T-helper 22 cell (primary cell): ENCODE results near the gene UGT1A10.
"Not testable (repeated sequence)": the region's sequence is repeated elsewhere in the genome, so short reads cannot be mapped to it uniquely, and the experiment has no call there.

Experiments
- DNase-seq: peaks from one replicate; pipeline ENCODE4 v3.0.0-alpha.2; 2020; ENCODE audit warnings: low read depth

Gene UGT1A10

DNA sequence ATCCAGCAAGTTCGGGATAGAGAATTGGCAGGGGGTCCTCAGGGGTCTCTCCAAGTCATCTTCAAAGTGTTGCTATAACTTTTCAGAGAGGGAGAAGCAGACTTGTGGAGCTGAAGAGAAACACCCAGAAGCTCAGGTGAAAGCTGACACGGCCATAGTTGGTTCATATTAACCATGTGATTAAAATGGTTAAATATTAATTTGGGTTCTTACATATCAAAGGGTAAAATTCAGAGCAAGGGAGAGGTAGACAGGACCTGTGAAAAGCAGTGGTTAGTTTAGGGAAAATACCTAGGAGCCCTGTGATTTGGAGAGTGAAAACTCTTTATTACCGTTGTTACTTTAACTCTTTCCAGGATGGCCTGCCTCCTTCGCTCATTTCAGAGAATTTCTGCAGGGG is 56.4 kb downstream of the UGT1A10 start, which contains the start of gene UGT1A6:
Gene UGT1A6 (plus strand): TSS at position 243 of the 400 bp plus-strand sequence. CDS start 115 bp downstream, at position 358.
- DNase-seq = no peak

DNA sequence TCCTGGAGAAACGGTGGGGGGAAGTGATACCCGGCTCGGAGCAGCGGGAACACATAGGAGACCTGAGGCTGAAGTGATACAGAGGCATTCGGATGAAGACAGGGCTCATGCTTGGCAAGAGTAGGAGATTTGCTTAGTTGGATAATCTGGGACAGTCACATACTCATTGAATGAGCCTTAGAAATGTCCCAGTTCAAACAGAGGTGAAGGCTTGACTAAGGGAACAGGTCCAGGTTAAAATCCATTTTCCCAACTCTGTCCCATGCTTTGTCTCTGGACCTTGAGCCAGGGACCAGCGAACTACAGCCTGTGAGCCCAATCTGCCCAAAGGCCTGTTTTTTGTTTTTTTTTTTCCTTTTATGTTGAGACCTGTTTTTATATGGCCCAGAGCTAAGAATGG is 57.7 kb downstream of the UGT1A10 start:
- DNase-seq = no peak

DNA sequence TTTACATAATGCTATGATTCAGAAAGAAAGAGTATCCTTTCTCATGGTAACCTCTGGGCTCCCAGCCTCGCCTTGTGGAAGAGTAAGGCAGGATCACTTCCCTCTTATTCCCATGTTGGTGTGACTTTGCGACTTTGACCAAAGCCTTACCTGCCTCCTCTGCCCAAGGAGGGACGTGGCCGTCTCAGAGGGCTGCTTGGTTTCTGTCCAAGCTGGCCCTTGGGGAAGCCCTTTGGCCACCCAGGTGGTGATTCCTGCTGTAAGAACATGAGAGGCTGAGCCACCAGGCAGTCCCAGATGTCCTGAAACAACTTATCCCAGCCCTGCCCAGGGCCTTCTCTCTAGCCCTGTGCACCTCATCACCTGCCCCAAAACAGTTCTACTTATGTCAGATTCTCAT is 62.5 kb downstream of the UGT1A10 start:
- DNase-seq = no peak

DNA sequence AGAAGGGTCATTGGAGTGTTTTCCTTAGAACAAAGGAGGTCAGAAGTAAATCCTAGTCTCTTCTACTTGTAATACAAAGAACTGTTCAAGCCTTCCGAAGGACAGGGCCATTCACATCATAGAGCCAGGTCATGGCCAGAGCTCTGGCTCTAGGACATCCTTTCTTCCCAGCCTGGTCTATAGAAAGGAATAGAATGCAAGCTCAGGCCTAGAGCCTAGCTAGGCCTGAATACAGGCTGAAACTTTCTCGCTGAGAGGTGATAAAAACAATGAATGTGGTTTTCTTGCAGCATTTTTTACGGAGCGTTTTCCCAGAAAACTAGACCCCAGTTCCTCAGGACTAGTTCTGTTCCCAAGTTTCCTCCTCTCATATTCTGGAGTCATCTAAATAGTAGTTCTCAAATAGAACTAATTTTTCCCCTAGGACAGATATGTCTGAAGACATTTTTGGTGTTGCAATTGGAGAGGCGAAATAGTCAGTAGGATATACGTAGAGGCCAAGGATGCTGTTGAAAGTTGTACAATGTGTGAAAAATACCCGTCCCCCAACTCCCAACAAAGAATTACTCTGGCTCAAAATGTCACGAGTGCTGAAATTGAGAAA is 63.3 kb downstream of the UGT1A10 start:
- no peak for DNase-seq

DNA sequence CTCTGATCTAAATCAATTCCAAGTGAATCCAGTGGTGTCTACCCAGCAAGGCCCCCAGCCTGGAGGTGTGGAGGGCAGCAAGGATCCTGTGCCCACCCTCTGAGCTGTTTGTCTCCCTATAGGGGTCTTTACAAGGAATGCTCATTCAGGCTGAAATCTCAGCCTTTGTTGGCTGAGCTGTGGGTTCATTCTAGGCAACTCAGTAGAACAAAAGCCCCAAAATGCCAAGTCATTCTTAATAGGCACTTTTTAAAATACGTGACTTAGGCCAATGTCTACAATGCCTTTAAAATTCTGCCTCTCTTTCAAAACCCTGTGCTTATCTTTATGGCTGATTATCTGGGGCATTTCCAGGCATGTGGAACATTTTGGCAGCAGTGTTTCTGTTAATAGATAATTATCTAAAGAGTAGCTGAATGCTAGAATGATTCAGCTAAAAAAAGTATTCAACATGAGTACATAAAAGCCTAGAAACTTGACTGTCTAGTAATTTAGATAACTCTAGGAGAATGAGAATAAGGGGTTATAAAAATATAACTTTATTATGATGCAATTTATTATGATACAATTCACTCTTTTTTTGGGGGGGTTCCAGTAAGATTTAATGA is 63.9 kb downstream of the UGT1A10 start:
- no peak for DNase-seq

DNA sequence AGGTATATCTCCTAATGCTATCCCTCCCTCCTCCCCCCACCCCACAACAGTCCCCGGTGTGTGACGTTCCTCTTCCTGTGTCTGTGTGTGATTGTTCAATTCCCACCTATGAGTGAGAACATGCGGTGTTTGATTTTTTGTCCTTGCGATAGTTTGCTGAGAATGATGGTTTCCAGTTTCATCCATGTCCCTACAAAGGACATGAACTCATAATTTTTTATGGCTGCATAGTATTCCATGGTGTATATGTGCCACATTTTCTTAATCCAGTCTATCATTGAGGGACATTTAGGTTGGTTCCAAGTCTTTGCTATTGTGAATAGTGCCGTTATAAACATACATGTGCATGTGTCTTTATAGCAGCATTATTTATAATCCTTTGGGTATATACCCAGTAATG is 64.6 kb downstream of the UGT1A10 start:
- DNase-seq = not testable (repeated sequence)

DNA sequence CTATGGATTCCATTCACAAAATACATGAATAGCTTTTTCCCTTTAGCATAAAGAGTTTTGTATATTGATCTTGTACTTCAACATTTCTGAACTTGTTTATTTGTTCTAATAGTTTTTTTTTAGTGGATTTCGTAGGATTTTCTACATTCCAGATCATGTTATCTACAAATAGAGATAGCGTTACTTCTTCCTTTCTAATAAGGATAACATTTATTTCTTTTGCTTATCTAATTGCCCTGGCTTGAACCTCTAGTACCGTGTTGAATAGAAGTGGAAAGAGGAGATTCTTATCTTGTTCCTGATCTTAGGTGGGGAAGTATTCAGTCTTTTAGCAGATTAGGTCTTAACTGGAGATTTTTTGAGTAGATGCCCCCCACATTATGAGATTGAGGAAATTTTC is 66.0 kb downstream of the UGT1A10 start:
- no peak for DNase-seq

DNA sequence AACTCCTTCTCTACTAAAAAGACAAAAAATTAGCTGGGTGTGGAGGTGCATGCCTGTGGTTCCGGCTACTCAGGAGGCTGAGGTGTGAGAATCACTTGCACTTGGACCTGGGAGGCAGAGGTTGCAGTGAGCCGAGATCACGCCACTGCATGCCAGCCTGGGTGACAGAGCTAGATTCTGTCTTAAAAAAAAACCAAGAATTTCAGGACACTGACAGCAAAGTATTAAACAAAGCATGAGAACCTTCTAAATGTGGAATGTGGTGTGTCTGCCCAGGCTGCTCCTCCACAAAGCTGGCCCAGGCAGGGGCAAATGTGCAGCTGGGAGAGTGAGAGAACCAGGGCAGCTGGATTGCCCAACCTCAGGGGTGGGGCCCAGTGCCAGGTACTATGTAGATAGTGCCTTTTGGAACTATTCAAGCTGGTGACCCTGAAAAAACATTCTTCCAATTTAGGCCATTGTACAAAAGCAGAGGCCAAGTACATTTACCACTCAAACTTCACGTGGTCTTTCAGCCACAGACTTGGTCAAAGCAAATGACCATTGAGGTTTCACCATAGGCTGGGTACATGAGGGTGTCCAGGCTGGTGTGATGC is 69.8 kb downstream of the UGT1A10 start:
- DNase-seq = no peak

DNA sequence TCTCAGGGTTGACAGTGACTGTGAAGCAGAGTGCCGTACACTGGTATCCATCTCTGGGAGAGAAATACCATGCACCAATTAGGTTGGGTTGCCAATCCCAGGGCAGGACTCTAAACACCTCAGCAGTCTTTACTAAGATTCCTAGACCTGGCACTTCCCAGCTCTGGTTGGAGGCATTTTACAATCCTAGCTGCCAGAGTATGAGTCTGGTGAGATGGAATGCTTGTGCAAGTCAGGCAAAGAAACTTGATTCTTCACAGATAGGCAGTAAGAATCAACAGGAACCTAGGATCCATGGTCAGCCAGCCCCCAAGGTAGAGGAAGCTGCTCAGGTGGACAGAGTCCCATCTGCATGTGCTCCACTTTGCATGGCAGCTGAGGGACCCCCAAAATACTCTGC is 70.5 kb downstream of the UGT1A10 start:
- no peak for DNase-seq

DNA sequence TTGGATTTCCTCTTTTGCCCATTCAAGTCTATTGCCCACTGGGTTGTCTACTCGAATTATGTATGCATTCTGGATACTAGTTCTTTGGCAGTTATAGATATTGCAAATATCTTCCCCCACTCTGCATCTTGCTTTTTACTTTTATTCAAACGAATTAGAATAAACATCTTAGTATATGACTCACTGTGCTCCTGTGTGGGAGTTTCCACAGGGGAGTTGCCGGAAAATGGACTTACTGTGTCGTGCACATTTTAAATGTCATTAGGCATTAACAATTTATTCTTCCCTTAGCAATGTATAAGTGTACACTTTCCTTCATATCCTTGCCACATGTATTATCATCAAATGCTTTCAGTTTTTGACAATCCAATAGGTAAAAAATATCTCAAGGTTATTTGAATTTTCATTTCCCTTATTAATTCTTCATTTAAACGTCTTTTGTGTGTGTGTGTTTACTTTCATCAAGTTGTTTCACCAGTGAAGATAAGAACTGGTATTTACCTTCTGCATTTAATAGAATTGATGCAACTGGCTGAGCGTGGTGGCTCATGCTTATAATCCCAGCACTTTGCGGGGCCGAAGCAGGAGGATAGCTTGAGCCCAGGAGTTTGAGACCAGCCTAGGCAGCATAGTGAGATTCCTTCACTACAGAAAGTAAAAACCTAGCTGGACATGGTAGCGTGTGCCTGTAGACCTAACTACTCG is 71.8 kb downstream of the UGT1A10 start:
- DNase-seq = no peak

DNA sequence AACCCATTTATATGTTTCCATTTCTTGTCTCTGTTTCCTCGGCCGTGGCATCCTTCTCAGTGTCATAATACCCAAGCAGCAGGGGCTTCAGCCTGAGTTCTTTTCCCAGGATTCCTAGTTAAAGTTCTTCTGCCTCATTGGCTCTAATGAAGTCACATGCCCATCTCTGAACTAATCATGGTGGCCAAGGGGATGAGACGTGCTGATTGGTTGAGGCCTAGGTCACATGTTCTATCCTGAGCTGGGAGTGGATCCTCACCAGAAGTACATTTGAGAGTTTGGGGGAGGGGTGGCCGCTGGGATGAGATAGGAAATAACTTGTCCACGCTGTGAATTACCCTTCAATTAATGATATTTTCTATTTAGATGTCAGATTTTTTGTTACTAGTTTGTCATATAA is 72.7 kb downstream of the UGT1A10 start:
- DNase-seq = no peak

DNA sequence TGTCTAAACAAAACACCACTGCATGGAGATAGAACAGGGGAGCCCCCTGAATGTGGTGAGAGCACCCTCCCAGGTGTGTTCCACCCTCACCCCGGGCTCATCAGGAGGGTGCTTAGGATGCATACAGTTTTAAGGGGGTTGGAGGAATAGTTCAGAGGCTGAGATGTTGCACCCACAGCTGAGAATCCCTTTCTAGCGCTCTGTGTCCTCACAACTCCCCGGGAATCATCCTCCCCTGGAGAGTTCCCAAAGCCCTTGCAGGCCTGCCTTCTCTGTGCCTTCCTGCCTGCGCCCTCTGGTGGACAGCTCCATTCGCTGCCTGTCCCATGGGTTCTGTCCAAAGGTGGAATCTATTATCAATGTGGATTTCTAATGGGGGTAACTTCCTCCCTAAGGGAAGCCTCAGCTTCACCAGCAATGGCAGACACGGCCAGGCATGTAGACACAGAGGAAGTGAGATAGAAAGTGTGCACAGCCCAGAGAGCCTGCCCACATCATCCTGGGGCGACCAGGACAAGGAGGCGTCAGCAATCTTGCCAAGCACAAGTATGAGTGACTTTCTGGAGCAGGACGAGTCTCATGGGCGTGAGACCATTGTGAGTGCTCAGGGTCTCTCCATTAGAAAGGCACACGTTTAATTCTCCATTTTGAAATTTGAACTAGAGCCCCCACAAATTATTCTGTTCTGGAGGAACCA is 75.2 kb downstream of the UGT1A10 start:
- DNase-seq = peak; percentile 7

DNA sequence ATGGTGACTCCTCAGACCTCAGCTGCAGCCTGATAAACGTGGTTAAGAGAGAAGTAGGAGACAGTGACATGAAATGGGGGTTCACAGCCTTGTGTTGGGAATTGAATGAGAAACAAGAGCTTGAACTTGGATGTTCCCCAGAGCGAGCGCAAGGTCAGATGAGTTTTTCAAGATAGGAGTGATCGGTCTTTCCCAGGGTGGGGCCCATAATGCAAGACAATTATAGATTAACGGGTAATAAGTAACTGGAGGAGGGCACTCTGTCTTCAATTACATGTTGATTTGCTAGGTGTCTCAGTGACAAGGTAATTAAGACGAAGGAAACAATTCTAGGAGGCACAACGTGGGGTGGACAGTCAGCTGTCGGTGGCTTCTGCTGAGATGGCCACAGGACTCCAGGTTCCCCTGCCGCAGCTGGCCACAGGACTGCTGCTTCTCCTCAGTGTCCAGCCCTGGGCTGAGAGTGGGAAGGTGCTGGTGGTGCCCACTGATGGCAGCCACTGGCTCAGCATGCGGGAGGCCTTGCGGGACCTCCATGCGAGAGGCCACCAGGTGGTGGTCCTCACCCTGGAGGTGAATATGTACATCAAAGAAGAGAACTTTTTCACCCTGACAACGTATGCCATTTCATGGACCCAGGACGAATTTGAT is 76.5 kb downstream of the UGT1A10 start, which contains the start of gene UGT1A5:
Gene UGT1A5 (plus strand): TSS at position 297 of the 651 bp plus-strand sequence. CDS start 85 bp downstream, at position 382.
- DNase-seq = no peak

DNA sequence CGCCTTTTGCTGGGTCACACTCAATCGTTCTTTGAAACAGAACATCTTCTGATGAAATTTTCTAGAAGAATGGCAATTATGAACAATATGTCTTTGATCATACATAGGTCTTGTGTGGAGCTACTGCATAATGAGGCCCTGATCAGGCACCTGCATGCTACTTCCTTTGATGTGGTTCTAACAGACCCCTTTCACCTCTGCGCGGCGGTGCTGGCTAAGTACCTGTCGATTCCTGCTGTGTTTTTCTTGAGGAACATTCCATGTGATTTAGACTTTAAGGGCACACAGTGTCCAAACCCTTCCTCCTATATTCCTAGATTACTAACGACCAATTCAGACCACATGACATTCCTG is 77.0 kb downstream of the UGT1A10 start:
- no peak for DNase-seq

DNA sequence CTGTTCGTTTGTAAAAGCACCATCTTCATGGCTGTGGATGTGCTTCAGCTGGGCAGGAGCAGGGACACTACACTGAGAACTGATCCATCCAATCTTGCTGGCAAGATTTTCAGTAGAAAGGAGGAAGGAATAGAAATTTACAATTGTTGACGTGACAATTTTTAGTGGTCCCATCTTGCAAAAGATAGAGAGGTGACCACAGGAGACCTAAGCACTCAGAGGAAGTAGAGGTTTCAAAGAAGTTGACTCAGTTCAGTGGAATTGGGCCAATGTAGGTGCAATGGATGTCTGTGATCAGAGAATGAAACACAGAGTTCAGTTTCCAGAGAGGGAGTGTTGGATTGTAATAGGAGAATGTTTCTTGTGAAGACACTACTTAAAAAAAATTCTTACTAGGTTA is 77.9 kb downstream of the UGT1A10 start:
- no peak for DNase-seq

DNA sequence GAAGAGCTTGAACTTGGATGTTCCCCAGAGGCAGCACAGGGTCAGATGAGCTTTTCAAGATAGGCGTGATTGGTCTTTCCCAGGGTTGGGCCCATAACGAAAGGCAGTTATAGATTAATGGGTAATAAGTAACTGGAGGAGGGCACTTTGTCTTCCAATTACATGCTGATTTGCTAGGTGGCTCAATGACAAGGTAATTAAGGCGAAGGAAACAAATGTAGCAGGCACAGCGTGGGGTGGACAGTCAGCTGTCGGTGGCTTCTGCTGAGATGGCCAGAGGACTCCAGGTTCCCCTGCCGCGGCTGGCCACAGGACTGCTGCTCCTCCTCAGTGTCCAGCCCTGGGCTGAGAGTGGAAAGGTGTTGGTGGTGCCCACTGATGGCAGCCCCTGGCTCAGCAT is 82.3 kb downstream of the UGT1A10 start, which contains the start of gene UGT1A4:
Gene UGT1A4 (plus strand): TSS at position 185 of the 400 bp plus-strand sequence. CDS start 85 bp downstream, at position 270.
- DNase-seq = no peak

DNA sequence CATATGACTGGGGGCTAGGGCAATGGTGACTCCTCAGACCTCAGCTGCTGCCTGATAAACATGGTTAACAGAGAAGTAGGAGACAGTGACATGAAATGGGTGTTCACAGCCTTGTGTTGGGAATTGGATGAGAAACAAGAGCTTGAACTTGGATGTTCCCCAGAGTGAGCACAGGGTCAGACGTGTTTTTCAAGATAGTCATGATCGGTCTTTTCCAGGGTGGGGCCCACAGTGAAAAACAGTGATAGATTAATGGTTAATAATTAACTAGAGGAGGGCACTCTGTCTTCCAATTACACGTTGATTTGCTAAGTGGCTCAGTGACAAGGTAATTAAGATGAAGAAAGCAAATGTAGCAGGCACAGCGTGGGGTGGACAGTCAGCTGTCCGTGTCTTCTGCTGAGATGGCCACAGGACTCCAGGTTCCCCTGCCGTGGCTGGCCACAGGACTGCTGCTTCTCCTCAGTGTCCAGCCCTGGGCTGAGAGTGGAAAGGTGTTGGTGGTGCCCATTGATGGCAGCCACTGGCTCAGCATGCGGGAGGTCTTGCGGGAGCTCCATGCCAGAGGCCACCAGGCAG is 92.6 kb downstream of the UGT1A10 start, which contains the start of gene UGT1A3:
Gene UGT1A3 (plus strand): TSS at position 320 of the 579 bp plus-strand sequence. CDS start 85 bp downstream, at position 405.
- no peak for DNase-seq

DNA sequence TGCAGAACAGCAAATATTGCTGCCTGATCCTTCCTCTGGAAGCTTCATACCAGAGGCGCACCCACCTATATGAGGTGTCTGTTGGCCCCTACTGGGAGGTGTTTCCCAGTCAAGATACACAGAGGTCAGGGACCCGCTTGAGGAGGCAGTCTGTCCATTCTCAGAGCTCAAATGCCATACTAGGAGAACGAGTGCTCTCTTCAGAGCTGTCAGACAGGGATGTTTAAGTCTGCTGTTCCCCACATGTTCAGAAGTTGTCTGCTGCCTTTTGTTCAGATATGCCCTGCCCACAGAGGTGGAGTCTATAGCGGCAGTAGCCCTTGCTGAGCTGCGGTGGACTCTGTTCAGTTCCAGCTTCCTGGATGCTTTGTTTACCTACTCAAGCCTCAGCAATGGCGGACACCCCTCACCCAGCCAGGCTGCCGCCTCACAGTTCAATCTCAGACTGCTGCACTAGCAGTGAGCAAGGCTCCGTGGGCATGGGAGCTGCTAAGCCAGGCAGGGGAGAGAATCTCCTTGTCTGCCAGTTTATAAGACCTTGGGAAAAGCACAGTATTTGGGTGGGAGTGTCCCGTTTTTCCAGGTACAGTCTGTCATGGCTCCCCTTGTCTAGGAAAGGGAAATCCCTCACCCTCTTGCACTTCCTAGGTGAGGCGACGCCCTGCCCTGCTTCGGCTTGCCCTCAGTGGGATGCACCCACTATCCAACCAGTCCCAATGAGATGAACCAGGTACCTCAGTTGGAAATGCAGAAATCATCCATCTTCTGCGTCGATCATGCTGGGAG is 100.8 kb downstream of the UGT1A10 start:
- DNase-seq = not testable (repeated sequence)

DNA sequence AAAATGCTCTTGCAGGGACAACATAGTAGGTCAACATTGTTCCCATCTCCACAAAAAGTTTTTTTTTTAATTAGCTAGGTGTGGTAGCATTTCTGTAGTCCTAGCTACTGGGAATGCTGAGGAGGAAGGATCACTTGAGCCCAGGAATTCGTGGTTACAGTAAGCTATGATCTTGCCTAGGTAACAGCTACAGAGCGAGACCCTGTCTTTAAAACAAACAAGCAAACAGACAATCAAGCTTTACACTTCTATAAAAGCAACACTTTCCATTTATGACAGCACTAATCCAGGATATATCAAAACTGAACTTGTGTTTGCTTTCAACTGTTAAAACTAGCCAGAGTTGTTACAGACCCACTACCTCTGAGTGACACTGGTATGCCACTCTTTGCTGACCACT is 104.6 kb downstream of the UGT1A10 start:
- DNase-seq = no peak
